Liver (tissue), 9 donors: ENCODE results near the gene HBZ. TPM values are rescaled to one million over a fixed set of nuclear protein-coding genes. Genes with fewer than 3 reads are reported as not detected.

Experiments
- DNase-seq: peaks from one replicate; pipeline ENCODE4 v3.0.0-alpha.2; 2017; ENCODE audit warnings: low spot score
- H3K27ac ChIP-seq, 2 donors: one replicate each; pipeline ENCODE4 v1.7.0; 2013; ENCODE audit warnings: inconsistent platforms in 2 of 2, low read length in 2 of 2, control low read depth in 1 of 2, low read depth in 1 of 2, mild to moderate bottlenecking in 1 of 2
- H3K27me3 ChIP-seq, 4 donors: one replicate each; pipeline versions ENCODE4 v1.6.1 to v1.7.0; 2013; ENCODE audit warnings: low read length in 3 of 4, inconsistent platforms in 1 of 4, mild to moderate bottlenecking in 1 of 4, moderate library complexity in 1 of 4; ENCODE audit not compliant: control insufficient read depth in 4 of 4, insufficient read depth in 4 of 4
- H3K36me3 ChIP-seq, 4 donors: one replicate each; pipeline versions ENCODE4 v1.6.1 to v1.7.0; 2013; ENCODE audit warnings: low read length in 3 of 4, mild to moderate bottlenecking in 3 of 4, low read depth in 1 of 4, moderate library complexity in 1 of 4; ENCODE audit not compliant: control insufficient read depth in 4 of 4, insufficient read depth in 3 of 4
- H3K4me1 ChIP-seq, 4 donors: one replicate each; pipeline versions ENCODE4 v1.6.1 to v1.7.0; 2013; ENCODE audit warnings: low read length in 3 of 4, mild to moderate bottlenecking in 3 of 4, moderate library complexity in 1 of 4; ENCODE audit not compliant: control insufficient read depth in 4 of 4, insufficient read depth in 4 of 4
- H3K4me3 ChIP-seq, 3 donors: one replicate each; pipeline versions ENCODE4 v1.6.1 to v1.7.0; 2013; ENCODE audit warnings: low read length in 3 of 3, control low read depth in 1 of 3, low read depth in 1 of 3, mild to moderate bottlenecking in 1 of 3
- H3K9ac ChIP-seq, 2 donors: one replicate each; pipeline ENCODE4 v1.7.0; 2013; ENCODE audit warnings: low read length in 2 of 2, mild to moderate bottlenecking in 2 of 2, moderate library complexity in 2 of 2, control low read depth in 1 of 2, low read depth in 1 of 2
- H3K9me3 ChIP-seq, 4 donors: one replicate each; pipeline versions ENCODE4 v1.6.1 to v1.7.0; 2013; ENCODE audit warnings: low read length in 3 of 4; ENCODE audit not compliant: control insufficient read depth in 4 of 4
- ATF3 ChIP-seq: IDR thresholded peaks from 2 replicates; pipeline ENCODE4 v1.6.1; 2016; ENCODE audit warnings: antibody characterized with exemption
- CTCF ChIP-seq: fragments of 150-350 bp; IDR thresholded peaks from 2 replicates; pipeline ENCODE4 v1.5.1; 2017; ENCODE audit warnings: improper control_type of control experiment, low read depth, low read length; ENCODE audit not compliant: missing input control
- EGR1 ChIP-seq, 2 donors: IDR thresholded peaks; 2 replicates each; pipeline ENCODE4 v1.6.1; 2016 to 2018; ENCODE audit warnings: antibody characterized with exemption in 2 of 2, low read depth in 2 of 2
- HNF4A ChIP-seq, 2 donors: conservative IDR thresholded peaks; 2 replicates each; pipeline ENCODE4 v1.6.1; 2016; ENCODE audit warnings: antibody characterized with exemption in 2 of 2, mild to moderate bottlenecking in 2 of 2
- HNF4G ChIP-seq: IDR thresholded peaks from 2 replicates; pipeline ENCODE4 v1.6.1; 2016; ENCODE audit warnings: antibody characterized with exemption
- MAX ChIP-seq: IDR thresholded peaks from 2 replicates; pipeline ENCODE4 v1.6.1; 2016; ENCODE audit warnings: antibody characterized with exemption
- RAD21 ChIP-seq, 2 donors: IDR thresholded peaks; 2 replicates each; pipeline ENCODE4 v1.6.1; 2016; ENCODE audit warnings: antibody characterized with exemption in 2 of 2, mild to moderate bottlenecking in 2 of 2
- RXRA ChIP-seq, 2 donors: IDR thresholded peaks; 2 replicates each; pipeline ENCODE4 v1.6.1; 2017 to 2018; ENCODE audit warnings: antibody characterized with exemption in 2 of 2, mild to moderate bottlenecking in 1 of 2
- SP1 ChIP-seq: IDR thresholded peaks from 2 replicates; pipeline ENCODE4 v1.6.1; 2018; ENCODE audit warnings: antibody characterized with exemption, mild to moderate bottlenecking
- TAF1 ChIP-seq: conservative IDR thresholded peaks from 2 replicates; pipeline ENCODE4 v1.6.1; 2016; ENCODE audit warnings: antibody characterized with exemption, mild to moderate bottlenecking
- YY1 ChIP-seq: IDR thresholded peaks from 2 replicates; pipeline ENCODE4 v1.6.1; 2016; ENCODE audit warnings: antibody characterized with exemption, mild to moderate bottlenecking
- WGBS: extraction: QIAGEN DNeasy Blood & Tissue Kit; methylation state at CpG from one replicate; pipeline ENCODE4 v1.1.7; 2013; 5-methylcytosine and 5-hydroxymethylcytosine counted together
- polyA plus RNA-seq, 2 donors: library from polyadenylated mRNA; stranded (reverse) in 1 of 2; unstranded in 1 of 2; fragments of 200-250 nt in 1 of 2; fragments of >200 nt in 1 of 2; fragmentation: Nextera tagmentation in 1 of 2; extraction: Ambion mirVana in 1 of 2; gene quantifications; one replicate each; pipeline versions ENCODE4 v1.2.1 to v1.2.3, GENCODE V29; 2013 to 2015
- total RNA-seq, 2 donors: library from RNA; depleted of rRNA; stranded (reverse); fragments of >200 nt; gene quantifications; one replicate each; pipeline ENCODE4 v1.2.3, GENCODE V29; 2014
- donor health status: healthy.
- donor health status: healthy.
- donor health status: healthy.
- donor health status: healthy.
- donor health status: healthy.

The HBZ gene
- total and polyA plus RNA-seq, 4 donors = 55.8 TPM; not detected in 3

GRCh38 chr16:178668-179015 lies 26.2 kb downstream of the HBZ start (continued):
- TF ChIP-seq RXRA (IDR thresholded peaks at IDR 0.05) (no peak), HNF4G (no peak), ATF3 (no peak), EGR1 (IDR thresholded peaks at IDR 0.05; ENCODE audit: low read depth in 2 of 2) (no peak), TAF1 (no peak)

- H3K27ac ChIP-seq = no peak overlapping the region
- TF ChIP-seq HNF4G = no peak
- TF ChIP-seq SP1 = no peak
- H3K9me3 ChIP-seq = no peaks in the 10 kb centered on the region
- H3K36me3 ChIP-seq = no peaks in the 10 kb centered on the region
- DNase-seq = no peak
- peaks cover 3 to 15% (median 8%) of the 10 kb centered on the region in 4 donors for H3K27me3 ChIP-seq
- H3K4me1 ChIP-seq = peaks cover 5 to 13% (median 11%) of the 10 kb centered on the region in 4 donors
- H3K4me3 ChIP-seq = no peak overlapping the region
- no peak overlapping the region for H3K9ac ChIP-seq
- 71% methylated on average over 17 of the region's 17 CpGs for WGBS
Observed at GRCh38 chr16:179211-180092, 27.0 kb downstream of the HBZ start.

- Histone ChIP-seq H3K36me3 (no peaks in the 10 kb centered on the region), H3K9me3 (no peaks in the 10 kb centered on the region), H3K27ac (no peak within 1 kb of the TSS), H3K4me1 (peaks cover 5 to 13% (median 11%) of the 10 kb centered on the region in 4 donors), H3K9ac (no peak within 1 kb of the TSS), H3K27me3 (peaks cover 3 to 15% (median 8%) of the 10 kb centered on the region in 4 donors), H3K4me3 (peak within 1 kb of the TSS in 1 of 3 donors; percentile 33)
- WGBS = 11% methylated on average over 59 of the region's 59 CpGs
- TF ChIP-seq HNF4G (no peak), CTCF (peak; percentile 13), YY1 (no peak)
- peak; percentile 84 for DNase-seq
Observed at GRCh38 chr16:180101-180675, 27.7 kb downstream of the HBZ start, which contains the start of gene HBQ1. HBQ1 (plus strand) TSS chr16:180459; CDS start chr16:180487, 28 bp downstream.

GRCh38 chr16:180681-181564 lies 28.5 kb downstream of the HBZ start:
- Histone ChIP-seq H3K4me3 (peak overlapping the region in 1 of 3 donors; percentile 33), H3K9ac (no peak overlapping the region), H3K27ac (no peak overlapping the region), H3K36me3 (no peaks in the 10 kb centered on the region), H3K4me1 (peaks cover 5 to 13% (median 11%) of the 10 kb centered on the region in 4 donors), H3K27me3 (peaks cover 3 to 11% (median 7%) of the 10 kb centered on the region in 4 donors), H3K9me3 (no peaks in the 10 kb centered on the region)
- peak; percentile 67 for DNase-seq
- TF ChIP-seq HNF4A (conservative IDR thresholded peaks at IDR 0.05) (no peak), RAD21 (IDR thresholded peaks at IDR 0.05) (no peak), MAX (no peak), SP1 (no peak)
- 2% methylated on average over 89 of the region's 89 CpGs for WGBS
